HG03457 (cell line): ENCODE data around the gene KNTC1.
"Not testable (repeated sequence)": the region's sequence is repeated elsewhere in the genome, so short reads cannot be mapped to it uniquely, and the experiment has no call there.

Experiments
- ATAC-seq: cut with Tn5 transposase; IDR thresholded peaks from one replicate; pipeline ENCODE4 v1.9.1; 2021; ENCODE audit warnings: moderate number of reproducible peaks; ENCODE audit not compliant: unreplicated experiment

The KNTC1 gene

DNA sequence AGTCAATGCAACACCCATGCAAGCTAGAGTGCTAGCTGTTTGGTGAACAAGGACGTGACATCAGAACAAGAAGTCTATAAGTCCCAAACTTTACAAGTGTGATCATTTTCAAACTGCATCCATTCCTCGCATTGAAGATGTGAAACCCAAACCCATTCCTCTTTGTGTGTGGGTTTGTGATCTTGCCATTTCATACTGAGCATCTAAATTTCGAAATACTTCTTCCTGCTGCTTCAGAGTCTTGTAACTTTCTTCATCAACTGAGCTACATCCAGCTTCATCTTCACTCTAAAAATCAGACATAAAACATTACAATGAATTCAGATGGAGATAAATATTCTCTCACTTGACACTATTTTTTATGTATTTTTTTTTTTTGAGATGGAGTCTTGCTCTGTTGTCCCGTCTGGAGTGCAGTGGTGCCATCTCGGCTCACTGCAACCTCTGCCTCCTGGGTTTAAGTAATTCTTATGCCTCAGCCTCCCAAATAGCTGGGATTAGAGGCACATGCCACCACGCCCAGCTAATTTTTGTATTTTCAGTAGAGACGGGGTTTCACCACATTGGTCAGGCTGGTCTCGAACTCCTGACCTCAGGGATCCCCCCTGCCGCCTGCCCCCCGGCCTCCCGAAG, 21.5 kb upstream of the KNTC1 start:
- ATAC-seq = no peak

DNA sequence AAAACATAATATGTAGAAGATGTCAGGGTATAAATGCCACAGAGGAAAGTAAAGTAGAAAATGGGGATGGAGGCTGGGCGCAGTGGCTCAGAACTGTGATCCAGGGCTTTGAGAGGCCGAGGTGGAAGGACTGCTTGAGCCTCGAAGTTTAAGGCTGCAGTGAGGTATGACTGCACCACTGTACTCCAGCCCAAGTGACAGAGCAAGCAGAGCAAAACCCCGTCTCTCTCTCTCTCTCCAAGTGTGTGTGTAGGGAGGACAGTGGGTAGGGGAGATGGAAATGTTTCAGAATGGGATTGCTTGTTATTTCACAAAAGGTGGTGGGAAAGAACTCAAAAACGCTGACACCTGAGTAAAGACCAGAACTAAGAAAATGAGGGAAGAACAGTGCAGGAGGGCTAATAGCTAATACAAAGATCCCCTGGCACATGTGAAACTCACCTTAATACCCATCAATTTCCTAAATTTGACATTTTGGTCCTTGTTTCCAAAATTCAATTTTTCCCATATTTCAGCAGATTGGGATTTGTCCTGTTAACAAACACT, 20.6 kb upstream of the KNTC1 start:
- ATAC-seq = no peak

DNA sequence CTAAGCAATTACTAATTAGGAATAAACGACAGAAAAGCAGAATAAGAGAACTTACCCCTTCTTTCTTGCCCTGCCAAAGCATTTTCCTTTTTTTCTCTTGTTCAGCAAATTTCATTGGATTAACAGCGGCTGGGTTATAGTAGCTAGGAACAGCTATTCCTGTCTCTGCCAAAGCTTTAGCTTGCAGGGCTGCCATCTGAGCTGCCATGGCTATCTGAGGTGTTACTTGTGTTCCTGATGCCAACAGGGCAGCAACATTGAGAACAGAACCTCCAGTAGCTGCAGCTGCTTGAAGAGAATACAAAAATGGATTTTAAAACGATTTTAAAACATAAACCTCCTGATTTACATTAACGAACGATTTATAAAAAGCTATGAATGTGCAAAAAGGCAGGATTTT, 18.9 kb upstream of the KNTC1 start:
- ATAC-seq = no peak

DNA sequence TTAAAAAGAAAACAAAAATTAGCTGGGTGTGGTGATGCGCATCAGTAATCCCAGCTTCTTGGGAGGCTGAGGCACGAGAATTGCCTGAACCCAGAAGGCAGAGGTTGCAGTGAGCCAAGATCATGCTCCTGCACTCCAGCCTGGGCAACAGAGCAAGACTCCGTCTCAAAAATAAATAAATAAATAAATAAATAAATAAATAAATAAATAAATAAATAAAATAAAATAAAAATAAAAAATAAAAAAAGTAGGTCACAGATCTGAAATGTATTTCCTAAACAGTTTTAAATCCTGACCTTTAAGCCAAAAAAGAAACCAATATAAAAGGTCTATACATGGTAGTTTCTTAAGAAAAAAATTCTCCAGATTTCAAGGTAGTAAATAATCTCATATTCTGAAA, 14.0 kb upstream of the KNTC1 start:
- not testable (repeated sequence) for ATAC-seq

DNA sequence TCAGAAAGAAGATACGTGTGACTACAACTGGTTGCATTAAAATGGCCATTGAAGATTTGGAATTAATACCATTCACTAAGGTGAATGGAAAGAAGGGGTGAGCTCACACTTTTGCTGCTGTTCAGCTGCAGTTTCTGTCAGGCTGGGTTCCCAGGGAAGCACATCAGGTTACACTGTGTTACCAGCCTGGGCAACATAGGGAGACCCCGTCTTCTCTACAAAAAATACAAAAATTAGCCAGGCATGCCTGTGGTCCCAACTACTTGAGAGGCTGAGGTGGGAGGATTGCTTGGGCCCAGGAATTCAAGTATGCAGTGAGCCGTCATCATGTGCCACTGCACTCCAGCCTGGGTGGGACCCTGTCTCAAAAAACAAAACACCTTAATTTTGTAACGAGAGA, 13.4 kb upstream of the KNTC1 start:
- no peak for ATAC-seq

DNA sequence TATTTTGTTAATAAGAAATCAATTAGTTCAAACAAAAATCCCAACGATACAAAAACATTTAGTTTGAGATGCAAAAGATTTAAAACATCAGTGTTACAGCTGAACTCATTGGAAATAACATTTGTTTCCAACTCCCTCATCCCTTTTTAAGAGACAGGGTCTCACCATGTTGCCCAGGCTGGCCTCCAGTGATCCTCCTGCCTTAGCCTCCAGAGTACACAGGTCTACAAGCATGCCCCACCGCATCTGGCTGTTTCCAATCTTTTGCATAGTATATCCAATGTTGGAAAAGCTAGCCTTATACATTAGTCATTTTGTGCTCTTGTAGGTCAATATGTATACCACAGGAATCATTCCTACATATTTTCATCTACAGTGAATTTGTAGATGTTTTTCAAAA, 11.8 kb upstream of the KNTC1 start:
- ATAC-seq = no peak

DNA sequence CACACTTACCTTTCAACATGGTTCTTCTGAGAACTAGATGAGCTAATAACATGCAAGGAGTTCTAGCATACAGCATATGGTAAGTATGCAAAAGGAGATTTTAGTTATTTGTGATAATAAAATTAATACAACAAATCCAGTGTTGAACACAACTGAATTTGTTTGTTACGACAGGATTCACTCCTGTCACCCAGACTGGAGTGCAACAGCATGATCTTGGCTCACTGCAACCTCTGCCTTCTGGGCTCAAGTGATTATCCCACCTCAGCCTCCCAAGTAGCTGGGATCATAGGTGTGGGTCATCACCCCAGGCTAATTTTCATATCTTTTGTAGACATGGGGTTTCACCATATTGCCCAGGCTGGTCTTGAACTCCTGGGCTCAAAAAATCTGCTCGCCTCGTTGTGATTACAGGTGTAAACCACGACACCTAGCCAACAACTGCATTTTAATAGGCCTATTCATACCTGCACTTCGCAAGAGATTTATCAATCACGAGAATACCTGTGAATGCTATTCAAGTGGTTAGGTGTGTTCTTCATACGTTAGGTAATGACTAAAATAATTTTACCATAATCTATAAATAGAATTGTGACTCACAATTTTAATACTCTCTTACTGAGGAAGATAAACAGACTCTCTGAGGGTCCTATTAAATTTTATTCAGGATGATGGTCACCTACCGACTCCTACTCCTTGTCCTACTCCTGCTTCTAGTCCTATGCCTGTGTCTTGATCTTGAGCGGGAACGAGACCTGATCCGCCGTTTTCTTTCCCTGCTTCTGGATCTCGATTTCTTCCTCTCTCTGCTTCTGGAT, 10.3 kb upstream of the KNTC1 start:
- no peak for ATAC-seq

DNA sequence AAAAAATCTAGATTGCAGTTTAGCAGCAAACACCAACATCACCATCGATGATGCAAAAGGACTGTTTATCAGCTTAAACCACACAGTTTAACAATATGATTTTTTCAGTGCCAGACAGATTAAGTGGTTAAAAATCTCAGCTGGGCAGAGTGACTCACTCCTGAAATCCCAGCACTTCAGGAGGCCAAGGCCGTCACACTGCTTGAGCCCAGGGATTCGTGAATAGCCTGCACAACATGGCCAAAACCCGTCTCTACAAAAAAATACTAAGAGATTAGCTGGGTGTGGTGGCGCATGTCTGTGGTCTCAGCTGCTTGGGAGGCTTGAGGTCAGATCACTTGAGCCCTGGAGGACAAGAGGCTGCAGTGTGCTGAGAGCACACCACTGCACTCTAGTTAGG, 9.2 kb upstream of the KNTC1 start:
- ATAC-seq = no peak

DNA sequence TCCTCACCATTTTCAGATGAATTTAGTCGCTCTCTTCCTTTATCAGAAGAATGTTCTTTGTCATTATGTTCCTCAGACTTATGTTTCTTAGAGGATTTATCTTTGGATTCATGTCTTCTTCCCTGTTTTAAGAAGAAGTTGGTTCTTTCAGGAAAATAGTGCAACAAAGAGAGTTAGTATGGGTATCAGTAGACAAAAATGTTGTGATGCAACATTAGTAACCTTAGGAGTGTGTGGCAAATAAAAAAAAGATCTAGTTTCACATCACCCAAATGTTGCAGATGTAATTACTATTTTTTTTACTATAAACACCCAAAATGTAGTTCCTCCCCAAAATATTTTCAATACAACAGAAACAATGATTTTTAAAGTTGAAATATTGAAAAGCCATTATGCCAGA, 8.1 kb upstream of the KNTC1 start:
- no peak for ATAC-seq

DNA sequence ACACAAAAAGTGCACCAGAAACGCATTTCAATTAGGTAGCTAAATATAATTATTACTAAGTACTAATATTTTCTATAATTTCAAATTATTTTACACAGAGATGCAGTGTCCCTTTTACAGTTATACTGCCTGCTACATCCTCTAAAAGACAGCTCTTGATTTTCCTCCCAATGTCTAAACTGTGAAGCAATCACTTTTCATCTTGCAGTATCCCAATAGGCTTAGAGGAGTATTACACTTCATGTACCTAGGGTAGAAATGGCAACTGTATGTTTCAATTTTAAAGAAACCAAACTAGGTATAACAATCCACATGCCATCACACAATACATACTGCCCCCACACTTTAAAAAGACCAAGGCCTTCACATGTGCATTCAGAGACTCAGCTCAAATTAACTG, 7.6 kb upstream of the KNTC1 start:
- no peak for ATAC-seq

DNA sequence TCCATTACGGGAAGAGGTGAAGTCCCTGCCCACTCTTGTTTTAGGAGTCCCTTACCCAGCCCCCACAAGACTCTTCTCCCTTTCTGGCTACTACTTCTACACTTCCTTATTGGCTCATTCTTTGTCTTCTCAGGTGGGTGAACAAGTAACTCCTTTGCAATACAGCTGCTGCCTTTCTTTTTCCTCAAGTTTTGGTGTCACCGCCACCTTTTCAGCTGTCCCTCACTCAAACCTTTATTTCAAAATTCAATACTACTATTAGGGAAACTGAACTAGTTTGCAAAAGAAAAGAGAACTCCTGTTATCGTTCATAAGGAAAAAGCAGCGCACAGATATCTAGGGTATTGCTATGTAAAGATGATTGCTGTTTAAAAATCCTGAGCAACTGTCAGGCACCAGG, 6.4 kb upstream of the KNTC1 start:
- ATAC-seq = no peak

DNA sequence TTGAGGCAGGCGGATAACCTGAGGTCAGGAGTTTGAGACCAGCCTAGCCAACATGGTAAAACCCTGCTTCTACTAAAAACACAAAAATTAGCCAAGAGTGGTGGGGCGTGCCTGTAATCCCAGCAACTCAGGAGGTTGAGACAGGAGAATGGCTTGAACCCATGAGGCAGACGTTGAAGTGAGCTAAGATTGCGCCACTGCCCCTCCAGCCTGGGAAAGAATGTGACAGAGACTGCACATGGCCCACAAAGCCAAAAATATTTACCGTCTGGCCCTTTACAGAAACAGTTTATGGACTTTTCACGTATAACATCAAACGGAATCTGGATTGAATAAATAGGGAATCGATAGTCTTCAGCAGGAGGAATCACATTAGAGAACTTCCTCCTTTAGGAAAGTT, 3.8 kb upstream of the KNTC1 start:
- no peak for ATAC-seq

DNA sequence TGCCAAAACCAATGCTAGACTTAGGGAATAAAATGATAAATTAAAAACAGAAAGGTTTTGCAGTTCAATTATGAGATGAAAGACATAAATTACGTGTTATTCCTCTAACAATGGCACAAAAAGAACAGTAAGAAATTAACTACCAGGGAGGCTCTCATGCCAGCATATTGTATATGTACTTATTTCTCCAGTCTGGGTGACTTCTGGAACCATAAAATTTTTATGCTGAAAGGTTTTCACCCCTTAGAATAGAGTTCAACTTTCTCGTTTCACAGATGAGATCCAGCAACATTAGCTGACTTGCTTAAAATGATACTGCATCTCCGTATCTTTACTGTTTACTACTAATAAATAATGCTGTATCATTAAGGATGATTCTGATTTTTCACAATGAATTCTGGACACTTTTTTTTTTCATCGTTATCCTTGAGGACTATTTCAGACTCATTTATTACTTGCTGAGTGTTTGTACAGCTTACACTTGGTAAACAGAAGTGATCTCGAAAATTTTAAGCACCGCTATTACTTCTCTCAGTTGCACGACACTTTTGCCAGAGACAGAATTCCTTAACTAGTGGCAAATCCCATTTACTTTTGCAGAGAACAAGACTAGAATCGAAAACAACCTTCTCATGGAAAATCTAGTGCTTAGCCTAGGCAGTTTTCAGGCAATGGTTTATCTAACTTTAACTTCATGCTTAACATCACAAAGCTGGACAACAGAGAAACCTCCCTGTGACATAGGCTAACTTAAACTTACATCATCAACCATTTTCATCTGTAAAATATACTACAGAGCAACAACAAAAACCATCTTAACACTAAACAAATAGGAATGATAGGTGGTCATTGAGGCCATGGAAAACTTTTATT, 3.0 kb upstream of the KNTC1 start:
- no peak for ATAC-seq

DNA sequence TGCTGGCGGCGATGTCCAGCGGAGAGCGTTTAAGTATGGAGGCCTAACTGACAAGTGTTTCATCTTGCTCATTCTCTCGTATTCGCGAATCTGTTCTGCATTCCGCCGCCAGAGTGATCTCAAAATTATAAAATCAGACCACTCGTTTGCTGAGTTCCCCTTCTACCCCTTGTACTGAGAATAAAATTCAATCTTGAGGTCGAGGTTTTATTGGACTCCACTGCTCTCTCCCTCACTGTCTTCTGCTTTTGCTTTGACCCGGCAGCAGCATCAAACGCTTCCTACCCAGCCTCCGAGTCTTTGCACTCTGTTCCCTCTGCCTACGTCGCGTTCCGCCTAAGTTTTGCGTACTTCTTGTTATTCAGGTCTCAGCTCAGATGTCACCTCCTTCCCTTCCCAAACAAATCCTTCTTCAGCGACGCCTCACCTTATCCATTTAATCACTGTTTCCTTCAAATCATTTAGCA, 462 bp downstream of the KNTC1 start:
- ATAC-seq = no peak

DNA sequence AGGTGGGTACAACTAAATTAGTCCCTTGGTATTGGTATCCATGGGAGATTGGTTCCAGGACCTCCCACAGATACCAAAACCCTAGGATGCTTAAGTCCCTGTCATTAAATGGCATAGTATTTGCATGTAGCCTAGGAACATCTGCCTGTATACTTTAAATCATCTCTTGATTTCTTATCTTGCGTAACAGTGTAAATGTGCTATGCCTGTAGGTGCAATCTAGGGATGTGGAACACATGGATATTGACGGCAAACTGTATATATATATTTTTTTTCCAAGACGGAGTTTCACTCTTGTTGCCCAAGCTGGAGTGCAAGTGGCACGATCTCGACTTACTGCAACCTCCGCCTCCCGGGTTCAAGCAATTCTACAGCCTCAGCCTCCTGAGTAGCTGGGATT, 1.5 kb downstream of the KNTC1 start:
- ATAC-seq = no peak

DNA sequence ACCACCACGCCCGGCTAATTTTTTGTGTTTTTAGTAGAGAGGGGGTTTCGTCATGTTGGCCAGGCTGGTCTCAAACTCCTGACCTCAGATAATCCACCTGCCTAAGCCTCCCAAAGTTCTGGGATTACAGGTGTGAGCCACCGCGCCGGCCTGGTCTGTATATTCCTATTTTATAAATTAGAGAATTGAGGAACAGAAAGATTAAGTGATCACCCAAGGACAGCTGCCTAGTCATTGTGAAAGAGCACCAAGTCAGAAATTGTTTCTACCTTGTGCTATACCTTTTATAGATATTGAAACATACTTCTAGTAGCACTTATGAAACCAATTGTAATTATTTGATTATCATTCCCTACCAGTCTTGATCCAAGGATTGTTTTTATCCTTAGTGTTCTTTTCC, 1.9 kb downstream of the KNTC1 start:
- ATAC-seq = no peak

DNA sequence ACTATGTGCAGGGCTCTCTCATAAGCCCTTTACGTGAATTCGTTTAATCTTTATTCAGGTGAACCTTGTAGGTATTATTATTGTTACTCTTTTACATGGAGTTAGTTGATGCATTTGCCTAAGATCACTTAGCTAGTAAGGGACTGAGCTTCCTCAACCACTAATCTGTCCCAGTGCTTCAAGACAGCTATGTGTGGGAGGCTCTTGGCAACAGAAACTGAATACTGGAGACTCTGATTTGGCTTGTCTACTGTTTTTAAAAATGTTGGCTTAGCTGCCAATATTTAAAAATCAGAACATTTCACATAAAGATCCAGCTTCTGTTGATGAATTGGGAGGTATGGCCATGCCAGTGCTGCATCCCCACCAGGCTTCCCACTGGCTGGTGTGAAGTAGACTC, 6.8 kb downstream of the KNTC1 start:
- no peak for ATAC-seq

DNA sequence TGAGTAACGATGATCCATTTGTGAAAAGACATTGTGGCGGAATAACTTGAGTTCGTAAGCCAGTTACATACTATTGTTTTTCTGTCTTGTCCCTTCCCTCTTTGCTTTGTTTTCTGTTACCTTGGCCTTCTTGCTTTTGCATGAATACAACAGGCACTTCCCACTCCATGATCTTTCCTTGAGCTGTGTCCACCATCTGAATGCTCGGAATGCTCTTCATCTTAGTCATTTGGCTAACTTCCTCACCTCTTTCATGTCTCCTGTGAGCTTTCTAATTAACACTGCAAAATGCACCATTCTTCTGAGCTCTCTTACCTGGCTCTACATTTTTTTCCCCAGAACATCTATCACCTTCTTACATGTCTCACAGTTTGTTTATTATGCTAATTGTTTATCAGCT, 10.0 kb downstream of the KNTC1 start:
- no peak for ATAC-seq

DNA sequence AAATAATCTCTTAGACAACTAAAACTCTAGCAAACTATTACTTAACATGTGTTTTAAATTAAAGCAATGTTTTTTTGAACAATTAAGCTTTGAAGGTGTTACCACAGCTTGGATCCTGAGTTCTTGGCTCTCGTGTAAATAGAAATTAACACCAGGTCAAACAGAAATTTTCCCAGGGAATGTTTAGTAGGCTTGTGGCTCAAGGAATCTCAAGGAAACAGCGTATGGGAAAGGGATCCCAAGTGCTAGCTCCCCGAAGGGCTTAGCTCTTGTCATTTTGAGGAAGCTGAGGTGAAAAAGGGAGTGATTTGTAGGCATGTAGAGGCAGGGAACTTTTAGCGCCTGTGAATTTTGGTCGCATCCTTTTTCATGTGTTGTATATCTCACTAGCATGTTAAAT, 11.4 kb downstream of the KNTC1 start:
- no peak for ATAC-seq

DNA sequence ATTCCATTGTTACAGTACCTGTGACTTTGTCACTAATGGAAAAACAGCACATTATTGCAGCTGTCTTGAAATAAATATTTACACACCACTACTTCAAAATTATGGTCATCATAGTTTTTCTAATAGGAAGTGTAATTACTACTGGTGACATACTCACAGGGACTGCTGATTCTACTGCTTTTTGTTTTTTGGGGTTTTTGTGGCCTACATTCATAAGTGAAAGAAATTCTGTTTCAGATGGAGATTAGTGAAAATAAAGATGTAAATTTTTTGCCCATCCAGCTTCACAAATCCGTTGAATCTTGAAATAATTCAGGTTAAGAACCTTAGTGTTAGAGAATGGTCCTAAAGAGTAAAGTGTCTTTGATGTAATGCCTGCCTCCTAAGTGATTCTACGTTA, 17.5 kb downstream of the KNTC1 start:
- no peak for ATAC-seq

DNA sequence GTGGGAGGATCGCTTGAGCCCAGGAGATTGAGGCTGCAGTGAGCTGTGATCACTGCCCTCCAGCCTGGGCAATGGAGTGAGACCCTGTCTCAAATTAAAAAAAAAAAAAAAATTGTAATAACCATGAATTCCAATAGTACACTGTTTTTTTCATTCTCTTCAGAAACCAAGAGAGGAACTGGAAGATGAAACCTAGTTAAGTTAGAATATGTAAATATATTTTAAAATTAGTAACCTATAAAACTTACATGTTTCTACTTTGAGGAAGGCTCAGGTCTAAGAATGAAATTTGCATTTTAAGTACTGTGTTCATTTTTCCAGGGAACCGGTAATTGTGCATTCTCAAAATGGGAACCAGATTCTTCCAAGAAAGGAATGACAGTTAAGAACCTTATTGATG, 18.8 kb downstream of the KNTC1 start:
- no peak for ATAC-seq
